Stimulated activated CD4-positive, alpha-beta T cell treated with anti-CD3 and anti-CD28 coated beads, Interleukin-4, amount 100 ng/mL, for 4 hours (primary cell): ENCODE results near the gene TMEM187.

ENCODE experiments used
- DNase-seq, 2 experiments: peaks; one replicate each; pipeline ENCODE4 v3.0.0-alpha.2; 2020

Gene TMEM187

DNA sequence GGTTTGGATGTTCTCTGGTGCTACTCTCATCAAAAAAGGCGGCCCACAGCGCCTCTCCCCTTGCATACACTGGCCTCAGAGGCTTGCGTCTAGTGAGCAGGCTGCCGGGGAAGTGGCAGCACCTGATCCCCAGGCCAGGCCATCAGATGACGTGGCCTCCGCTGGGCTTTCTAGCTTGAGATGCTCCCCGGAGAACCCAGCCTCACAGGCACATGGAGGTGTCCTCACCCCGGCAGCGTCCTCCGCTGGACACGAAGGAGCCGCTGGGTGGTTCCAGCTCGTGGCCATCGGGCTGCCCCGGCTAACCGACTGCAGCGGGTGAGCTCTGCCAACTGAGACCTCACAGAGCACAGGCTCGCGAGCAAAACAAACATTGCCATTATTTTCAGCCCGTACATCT lies 34.4 kb downstream of the TMEM187 start:
- no peak for DNase-seq

DNA sequence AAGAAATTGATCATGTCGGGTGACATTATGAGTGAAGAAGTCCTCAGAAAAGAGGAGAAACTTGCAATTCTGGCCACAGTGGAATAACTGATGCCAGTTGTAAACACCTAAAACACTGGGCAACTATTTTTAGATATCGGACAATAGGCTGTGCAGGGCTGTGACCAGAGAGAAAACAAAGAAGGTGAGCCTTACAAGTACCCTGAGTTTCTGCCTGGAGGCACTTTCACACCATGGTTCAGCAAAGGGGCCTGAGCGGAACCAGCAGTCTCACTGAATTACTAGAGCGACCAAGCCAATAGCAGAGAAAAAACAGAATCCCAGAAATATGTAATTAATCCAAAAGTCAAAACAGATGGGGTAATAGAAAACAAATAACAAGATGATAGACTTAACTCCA lies 36.0 kb downstream of the TMEM187 start:
- no peak for DNase-seq

DNA sequence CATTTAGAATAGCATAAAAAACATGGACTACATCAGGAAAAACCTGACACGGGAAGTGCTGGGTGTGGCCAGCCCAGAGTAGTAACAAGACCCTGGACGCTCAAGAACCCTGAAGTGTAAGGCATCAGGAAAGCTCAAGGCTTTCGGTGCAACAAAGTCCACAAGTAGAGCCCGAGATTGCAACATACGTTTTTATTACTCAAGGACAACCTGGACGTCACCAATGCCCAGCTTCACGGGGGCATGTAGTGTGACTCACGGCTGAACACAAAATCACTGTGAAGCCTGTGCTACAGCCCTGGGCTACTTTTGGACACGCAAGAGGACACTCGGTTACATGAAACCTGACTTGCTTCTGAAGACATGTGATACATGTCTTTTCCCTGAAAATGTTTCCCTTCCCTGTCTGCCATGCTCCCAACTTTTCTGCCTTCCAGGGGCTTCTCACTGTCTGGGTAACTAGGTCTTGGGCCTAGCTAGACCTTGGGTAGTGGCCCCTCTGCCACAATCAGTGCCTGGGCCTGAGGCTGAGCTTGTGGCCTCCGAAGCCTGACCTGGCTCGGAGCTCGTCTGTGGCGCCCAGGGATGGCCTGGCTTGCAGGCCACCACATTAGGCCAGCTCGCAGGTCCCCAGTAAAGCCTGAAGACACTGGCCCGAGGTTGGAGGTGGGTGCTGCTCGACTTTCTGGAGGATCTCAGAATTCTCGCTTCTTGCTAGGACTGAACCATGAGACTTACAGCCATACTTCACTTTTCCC lies 38.0 kb downstream of the TMEM187 start:
- no peak for DNase-seq

DNA sequence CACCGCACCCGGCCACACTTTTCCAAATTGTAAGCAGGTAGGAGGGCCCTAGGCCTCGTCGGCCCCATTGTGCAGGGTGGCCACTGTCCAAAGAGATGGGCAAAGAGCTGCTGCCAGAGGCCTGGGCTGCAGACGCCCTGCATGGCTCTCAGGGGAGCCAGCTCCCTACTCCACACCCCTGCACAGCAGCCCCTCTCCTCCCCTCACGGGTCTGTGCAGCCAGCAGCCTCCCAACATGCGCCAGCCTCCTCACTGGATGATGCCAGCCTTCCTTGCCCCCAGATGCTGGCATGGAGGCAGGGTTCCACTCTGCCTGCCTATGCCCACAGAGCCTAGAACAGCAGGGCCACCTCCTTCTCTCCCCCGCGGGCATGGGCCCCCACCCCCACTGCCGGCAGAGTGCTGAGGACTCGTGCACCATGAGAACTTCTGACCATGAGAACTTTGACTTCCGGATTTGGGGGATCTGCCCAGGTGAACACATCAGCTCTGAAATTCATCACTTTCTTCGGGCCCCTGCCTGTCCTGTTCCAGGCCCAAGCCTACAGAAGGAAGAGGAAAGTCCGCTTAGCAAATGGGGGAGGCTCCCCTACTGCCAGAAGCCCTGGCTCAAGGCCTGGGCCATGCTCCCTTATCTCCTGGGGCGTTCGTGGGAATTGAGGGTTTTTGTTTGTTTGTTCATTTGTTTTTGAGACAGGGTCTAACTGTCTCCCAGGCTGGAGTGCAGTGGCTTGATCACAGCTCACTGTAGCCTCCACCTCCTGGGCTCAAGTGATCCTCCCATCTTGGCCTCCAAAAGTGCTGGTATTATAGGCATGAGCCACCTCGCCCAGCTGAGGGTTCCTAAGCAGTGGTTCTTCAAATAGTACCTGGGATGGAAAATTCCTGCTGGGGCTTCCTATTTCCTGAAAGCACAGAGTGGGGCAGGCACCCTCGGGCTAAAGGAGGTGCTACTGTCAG lies 39.1 kb downstream of the TMEM187 start:
- DNase-seq = no peak

DNA sequence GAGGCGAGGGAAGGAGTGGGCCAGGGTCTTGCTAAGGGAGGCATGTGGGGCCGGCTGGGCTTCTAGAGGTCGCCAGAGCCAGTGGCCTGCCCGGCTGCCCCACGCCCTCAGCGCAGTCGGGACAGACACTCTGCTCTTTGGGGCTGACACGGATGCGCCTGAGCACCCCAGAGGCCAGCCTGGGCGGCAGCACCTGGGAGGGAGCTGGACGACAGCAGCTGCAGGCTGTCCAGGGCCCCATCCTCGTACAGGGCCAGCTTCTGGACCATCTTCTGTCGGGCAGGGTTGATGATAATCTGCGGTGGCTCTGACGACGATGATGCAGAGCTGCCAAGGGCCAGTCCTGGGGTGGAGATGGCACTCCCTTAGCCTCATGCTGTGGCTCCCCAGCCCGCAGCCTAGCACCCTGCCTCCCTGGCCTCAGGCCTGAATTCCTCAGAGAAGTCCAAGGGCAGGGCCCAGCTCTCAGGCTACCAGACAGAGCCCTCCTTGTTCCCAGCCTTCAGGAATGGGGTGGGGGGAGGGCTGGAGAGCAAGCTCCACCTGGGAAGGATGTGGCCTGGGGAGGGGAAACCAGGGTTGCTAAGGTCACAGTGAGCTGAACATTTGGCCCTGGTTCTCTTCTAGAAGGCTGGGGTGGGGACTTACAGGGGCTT lies 39.9 kb downstream of the TMEM187 start:
- no peak for DNase-seq

DNA sequence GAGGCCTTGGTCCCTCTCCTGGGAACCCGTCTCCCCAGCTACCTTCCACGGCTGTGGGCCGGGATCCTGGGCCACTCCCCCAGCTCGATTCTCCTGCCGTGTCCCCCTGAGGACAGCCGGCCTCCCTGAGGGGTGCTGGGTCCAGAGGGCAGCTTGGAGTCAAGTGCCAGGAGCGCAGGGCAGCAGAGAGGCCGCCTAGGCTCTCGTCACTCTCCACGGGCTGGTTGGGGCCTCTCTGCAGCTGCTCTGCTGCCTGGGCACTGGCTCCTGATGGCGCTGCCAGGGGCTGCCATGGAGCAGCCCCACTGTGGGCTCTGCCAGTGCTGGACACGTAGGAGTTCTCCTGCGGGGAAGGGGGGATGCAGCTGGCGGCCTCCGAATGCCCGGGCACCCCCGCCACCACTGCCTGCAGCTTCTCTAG lies 40.5 kb downstream of the TMEM187 start:
- DNase-seq = no peak

DNA sequence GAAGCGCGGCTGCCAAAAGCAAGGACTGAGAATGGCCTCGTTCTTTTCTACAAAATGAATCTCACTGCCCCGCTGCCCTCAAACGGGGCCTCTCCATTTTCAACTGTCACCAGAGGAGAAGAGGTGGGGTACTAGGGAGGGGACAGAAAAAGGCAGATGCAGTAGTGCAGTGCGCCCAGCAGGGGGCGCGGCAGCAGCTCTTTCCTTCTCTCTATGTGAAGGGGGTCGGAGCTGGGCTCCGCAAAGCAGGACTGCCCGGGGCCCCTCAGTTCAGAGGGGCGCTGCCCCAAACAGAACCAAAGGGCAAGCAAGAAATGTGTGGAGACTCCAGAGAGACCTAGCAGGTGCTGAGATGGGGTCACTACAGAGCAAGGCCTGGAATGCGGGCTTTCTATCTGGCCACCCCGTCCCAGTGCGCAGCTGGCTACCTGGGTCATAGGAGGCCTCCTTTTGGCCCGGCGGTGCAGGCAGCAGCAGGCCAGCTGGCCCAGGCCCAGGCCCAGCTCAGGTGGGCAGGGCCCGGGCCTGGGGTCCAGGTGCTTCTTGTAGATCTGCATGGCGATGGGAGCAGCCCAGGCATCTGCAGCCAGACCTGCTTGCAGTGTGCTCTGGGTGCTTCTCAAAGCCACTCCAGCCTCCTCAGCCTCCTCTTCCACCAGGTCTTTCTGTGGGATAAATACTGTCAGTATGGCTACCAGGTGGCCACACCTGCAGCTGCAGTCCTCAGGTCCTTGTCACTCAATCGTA lies 41.2 kb downstream of the TMEM187 start:
- DNase-seq = peak; percentile 24 to 35

DNA sequence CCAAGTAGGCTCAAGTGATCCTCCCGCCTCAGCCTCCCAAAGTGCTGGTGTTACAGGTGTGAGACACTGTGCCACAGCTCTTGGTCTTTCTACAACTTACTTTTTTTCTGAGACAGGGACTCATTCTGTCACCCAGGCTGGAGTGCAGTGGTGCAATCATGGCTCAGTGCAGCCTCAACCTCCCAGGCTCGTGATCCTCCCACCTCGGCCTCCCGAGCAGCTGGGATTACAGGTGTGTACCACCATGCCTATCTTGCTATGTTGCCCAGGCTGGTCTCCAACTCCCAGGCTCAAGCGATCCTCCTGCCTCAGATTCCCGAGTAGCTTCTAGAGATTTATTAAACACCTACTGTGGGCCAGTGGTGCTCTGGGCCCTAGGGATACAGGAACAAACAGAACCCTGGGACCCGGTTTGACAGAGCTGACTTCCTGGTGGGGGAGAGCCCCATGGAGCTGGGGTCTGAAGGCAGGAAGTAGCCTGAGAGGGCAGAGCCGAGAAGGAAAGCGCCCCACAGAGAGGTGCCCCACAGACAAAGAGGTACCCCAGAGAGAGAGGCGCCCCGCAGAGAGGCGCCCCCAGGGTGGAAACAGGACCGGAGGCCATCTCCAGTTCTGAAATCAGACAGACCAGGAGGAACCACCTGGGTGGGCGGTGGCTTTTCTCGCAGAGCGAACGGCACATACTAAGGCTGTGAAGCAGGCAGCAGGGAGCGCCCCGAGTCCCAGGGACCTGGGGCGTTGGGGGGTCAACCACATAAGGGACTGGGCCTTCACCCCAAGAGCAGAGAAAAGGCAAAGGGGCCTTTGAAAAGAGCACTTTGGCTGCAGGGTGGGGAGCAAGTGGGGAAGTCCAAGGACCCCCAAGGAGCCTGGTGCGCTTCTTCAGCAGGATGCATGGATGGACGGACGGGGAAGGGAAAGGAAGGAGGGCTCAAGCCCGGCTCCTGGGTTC lies 42.2 kb downstream of the TMEM187 start:
- no peak for DNase-seq

DNA sequence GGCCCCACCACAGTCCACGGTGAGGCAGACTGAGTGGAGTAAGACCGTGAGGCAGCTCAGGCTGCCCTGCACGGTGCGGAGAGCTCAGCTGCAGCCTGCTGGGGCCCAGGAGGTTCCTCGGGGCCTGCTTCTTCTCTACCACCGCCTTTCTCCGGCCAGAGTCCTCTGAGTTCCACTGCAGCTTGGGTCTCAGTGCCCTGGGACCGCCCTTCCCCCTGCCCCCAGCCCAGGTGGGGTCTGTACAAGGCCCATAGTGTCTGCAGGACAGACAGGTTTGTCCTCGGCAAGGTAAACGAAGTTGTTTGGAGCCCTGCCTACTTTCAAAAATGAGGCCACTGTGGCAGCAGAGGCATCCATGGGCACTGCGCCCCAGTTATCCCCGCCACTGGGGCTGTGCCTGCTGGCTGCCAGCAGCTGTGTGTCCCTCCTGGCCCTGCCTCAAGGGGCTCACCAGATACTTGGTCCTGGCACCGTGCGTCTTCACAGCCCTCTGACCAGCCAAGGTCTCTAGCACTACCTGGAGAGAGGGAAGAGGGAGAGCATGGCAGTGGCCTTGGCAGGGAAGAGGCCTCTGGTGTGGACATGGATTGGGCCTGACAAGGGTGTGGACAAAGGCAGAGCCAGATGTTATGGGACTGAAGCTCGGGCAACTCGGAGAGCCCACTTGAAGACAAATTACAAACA lies 43.2 kb downstream of the TMEM187 start:
- no peak for DNase-seq

DNA sequence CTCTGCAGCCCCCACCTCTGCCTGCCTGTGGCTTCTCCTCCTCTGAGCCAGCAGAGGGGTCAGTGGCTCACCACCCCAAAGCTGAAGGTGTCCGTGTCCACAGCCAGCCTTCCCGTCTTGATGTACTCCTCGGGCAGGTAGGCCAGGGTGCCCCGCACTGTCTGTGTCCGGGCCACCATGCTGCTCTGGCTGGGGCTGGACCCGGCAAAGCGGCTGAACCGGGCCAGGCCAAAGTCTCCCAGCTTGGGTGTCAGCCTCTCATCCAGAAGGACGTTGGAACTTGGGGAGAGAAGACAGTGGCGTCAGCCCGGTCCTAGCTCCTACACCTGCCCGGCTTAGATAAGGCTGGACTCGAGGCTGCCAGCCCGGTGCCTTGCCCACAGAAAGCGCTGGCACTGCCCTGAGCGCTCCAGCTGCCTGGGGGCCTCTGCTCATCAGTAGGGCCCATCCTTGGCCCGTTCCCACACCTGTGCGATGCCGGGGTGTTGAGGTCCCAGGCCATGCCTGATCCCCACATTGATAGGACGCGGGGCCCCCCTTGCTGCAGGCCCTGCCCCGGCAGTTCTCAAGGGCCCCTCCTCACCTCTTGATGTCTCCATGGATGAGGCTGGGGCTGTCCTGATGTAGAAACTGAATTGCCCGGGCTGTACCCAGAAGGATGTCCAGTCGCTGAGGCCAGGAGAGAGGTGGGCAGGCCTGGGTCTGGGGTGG lies 44.0 kb downstream of the TMEM187 start:
- no peak for DNase-seq

DNA sequence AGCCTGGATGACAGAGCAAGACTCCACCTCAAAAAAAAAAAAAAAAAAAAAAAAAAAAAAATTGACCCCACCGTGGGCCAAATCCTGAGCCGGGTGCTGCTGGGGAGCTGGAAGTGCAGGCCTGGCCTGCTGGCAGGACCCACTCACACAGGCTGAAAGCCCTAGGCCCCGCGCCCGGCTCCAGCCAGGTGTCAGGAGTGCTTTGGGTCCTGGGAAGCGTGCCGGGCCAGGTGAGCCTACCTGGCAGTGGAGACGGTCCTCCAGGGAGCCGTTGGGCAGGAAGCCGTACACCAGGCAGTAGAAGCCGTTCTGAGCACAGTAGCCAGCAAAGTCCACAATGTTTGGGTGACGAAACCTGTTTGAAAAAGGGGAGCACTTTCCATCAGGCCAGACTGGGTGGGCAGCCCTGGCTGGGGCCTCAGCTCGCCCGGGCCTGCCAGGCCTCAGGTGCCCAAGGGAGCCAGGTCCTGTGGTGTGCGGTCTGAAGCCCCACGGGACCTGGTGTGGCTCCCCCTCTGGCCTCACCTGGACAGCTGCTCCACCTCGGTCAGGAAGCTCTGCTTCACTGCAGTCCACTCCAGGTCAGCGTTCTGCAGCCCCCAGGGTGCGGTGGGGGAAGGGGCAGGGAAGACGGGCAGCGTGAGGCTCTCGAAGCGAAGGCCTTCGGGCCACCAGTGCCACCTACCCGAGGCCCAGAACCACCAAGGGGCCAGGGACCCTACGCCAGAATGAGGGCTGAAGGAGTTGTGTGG lies 45.4 kb downstream of the TMEM187 start:
- DNase-seq = no peak

DNA sequence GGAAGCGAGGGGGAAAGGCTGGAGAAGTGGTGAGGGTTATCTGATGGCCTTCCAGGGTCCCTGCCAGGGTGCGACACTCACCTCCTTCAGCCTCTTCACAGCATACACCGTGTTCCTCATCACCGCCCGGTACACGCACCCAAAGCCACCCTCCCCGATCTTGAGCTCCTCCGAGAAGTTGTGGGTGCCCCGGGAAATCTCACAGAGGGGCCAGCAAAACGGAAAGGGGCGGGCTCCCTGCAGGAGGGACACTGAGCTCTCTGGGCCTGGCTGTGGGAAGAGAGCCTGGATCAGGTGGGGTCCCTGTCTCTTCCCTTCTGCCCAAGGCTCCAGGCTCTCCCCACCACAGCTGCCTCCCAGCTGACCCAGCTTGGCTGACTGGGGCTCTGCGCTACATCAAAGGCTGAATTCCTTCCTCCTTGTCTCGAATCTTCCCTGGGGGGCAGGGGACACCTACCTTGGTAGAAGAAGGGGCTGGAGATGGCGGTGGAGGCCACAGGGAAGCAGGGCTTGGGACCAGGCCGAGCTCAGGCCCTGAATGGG lies 46.0 kb downstream of the TMEM187 start:
- DNase-seq = no peak

DNA sequence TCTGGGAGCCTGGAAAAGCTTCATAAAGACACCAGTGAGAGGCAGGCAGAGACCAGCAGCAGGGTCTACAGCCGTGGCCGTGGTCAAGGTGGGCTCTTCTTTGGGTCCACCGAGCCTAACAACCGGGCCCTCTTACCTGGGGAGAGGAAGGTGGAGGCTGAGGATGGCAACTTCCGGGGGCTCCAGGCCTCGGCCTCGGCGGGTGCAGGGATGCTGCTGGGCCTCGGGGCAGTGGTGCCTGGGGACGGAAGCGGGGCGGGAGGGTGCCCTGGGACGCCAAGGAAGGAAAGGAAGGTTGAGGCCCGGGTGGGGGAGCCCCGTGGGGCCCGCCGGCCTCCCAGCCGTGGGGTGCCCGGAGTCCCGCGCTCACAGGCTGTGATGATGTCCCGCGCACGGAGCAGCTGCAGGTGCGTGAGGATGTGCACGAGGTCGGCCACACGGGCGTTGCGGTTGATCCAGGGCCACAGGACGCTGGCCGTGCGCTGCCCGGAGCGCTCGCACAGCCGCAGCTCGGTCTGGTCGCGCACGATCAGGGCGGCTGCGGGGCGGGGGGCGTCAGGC lies 46.6 kb downstream of the TMEM187 start:
- no peak for DNase-seq

DNA sequence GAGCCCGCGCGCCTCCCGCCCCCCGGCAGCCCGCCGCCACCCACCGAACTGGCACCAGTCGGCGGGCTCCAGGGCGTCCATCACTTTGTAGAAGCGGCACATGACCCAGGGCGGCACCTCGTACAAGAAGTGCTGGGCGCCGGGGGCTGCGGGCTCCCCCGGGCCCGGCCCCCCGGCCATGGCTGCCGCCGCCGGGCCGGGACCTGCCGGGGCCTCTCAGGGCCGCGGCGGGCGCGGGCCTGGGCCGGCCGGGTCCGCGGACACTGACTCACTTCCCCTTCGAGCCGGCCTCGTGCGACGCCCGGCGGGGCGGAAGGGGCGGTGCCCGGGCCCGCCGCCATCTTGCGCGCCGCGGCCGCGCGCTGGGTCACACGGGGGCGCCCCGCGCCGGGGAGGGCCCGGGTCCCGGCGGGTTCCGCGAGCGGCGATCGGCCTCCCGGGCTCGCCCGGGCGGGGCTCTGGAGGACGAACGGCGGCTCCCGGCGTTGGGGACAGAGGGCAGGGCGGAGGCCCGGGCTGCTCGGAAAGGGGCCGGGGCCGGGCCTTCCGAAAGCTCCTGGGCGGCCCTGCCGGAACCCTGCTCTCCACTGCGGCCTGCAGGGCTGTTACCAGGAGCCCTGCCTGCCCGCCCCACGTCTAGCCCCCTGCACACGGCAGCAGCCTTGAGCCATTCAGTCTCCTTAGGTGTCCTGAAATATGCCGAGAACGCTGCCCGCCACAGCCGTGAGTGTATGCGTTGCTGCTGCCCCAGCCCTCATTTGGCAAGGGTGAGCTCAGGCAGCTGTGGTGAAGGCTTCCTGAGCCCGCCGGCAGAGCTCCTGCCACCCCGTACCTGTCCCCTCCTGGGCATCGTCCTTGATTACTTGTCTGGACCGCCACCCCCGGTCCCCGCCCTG lies 47.3 kb downstream of the TMEM187 start, which contains the start of gene IRAK1:
IRAK1 (minus strand) TSS at position 270 of the 896 bp plus-strand sequence; CDS start at position 180, 90 bp downstream.
- DNase-seq = peak; percentile 48 to 60

DNA sequence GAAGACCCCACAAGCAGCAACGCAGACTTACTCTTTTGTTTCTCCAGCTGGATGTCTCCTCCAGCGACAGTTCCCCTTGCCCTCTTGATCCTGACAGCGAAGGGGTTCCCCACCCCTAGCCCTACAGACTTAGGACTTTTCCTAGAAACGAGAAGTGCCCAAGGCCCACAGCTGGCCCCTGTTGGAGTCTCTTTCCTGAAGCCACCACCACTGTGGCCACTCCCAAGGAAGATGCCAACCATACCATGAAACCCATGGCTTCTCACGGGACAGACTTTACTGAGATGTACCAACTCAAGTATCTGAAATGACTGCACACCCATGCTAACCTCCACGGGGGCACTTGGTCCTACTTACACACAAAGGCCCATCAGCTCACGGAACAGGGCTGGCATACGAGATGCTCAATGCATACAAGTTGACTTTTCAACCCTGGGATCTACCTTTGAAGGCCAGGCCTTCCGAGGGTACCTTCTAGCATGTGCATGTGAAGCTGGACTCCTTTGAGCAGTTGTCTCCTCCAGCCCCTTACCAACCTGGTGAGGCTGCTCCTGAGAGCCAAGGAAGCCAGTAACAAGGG lies 48.1 kb downstream of the TMEM187 start:
- DNase-seq = no peak

DNA sequence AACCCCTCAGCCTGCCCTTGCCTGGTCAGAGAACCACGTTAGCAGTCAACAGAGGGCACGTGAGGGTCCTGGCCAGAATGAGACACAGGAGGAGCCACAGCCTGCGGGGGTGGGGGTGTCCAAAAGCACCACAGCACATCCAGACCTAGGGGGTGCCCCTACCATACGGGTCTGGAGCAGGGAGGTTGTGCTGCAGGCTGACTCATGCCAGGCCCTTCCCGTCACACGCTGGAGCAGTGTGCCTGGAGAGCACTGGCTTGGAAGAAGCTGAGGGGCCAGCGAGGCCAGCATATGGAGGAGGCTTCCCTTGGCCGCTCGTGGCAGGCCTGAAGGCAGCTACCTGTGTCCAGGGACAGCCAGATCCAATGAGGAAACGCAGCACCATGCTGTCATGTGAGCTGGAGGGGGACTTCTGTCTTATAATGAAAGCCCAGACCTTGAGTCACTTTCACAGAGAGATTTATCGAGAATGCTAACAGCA lies 48.6 kb downstream of the TMEM187 start:
- DNase-seq = no peak

DNA sequence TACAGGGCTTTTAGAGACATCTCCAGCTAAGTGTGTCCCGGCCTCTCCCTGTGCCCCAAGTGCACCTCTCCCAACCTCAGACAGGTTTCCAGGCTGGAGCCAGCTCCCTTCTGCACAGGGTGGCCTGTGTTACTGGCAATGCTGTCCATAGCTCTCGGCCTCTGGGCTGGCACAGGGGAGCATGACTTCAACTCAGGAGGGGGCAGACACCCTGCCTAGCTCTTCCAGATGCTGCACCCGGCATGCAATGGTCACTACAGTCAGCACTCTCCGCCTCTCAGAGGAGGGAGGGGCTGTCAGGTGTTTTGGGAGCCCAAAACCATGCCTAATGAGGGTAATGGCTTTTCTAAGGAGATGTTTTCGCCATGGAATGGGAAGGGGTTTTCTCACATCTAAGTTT lies 49.6 kb downstream of the TMEM187 start:
- no peak for DNase-seq
